GM19035 (cell line): ENCODE data around the gene REC114.
"Not testable (repeated sequence)": the region's sequence is repeated elsewhere in the genome, so short reads cannot be mapped to it uniquely, and the experiment has no call there.

Experiments
- ATAC-seq: cut with Tn5 transposase; IDR thresholded peaks from one replicate; pipeline ENCODE4 v1.9.1; 2021; ENCODE audit not compliant: unreplicated experiment

Gene REC114

DNA sequence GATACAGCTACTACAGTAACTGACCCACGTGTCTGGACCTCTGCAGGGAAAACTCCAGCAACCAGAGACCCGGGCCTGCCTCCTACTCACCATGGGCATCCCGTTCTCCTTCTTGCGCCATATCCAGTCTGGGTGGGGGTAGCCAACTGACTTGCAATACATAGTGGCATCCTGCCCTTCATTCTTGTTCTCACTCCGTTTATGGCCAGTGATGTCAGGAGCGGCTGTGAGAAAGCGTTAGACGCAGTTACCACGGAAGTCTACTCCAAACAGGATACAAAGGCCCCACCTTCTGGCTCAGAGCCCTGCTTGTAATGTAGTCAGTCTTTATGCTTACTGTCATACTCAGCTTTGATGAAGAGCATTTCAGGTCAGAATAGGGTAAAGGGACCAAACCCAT lies 130.6 kb downstream of the REC114 start:
- ATAC-seq = no peak

DNA sequence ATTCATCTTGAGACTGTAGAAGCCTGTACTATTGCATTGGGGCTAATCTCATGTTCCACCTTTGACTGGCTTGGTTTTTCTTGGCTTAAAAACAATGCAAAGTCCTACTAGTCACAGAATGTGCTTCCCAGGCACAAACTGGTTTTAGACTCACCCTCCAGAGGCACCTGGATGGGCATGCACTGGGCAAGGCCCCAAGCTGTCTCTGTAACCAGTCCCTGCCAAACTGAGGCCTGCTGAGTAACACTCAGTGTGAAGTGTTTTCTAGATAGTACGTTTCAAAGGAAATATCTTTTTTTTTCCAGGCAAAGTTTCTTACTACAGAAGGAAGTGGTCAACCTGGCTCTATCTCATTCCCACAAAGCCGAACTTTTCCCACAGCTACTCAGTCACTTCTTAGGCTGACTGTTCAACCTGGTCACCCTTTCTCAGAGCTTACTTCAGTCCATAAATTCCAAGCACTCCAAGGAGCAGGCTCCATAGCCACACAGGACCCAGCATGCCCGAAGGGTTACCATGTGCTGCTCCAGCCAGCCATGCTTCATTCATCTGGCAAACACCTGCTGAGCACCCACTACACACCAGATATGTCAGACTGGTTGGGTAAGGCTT lies 132.8 kb downstream of the REC114 start:
- ATAC-seq = no peak

DNA sequence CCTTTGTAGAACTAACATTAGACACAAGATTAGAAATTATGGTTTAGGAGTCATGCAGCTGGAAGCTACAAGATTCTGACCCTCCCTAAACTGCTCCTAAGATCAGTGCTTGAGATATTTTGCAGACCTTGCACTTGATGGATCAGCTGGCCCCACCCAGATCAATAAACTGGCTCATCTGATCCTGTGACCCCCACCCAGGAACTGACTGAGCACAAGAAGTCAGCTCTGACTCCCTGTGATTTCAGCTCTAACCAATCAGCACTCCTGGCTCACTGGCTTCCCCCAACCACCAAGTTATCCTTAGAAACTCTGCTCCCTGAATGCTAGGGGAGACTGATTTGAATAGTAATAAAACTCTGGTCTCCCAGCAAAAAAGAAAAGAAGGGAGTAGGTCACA lies 134.6 kb downstream of the REC114 start:
- ATAC-seq = not testable (repeated sequence)

DNA sequence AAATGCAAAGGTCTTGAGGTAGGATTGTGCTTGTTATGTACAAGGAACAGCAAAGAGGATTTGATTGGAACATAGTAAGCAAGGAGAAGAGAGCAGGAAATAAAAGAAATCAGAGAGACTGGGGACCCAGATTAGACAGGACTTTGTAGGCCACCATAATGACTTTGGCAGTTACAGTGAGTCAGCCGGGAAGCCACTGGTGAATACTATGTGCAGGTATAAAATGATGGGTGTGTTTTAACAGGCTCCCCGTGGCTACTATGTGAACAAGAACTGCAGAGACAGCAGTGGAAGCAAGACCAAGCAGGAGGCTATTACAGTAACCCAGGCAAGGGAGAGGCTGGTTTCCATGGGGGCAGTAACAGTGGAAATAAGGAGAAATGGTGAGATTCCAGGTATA lies 135.1 kb downstream of the REC114 start:
- no peak for ATAC-seq

DNA sequence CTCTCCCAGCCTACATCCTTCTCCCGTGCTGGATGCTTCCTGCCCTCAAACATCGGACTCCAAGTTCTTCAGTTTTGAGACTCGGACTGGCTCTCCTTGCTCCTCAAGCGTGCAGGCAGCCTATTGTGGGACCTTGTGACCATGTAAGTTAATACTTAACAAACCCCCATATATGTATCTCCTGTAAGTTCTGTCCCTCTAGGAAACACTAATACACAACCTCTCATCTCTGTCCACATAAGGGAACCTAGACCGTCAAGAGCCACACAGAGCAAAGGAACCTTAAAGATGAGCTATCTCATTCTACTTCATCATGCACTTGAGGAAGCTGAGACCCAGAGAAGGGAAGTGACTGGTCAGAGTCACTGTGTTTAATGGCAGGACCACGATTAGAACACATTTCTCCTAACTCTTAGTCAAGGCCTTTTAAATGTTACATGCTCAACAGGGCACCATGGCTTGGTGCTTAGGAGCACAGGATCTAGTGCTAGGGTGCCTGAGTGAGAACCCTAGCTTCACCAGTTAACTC lies 140.0 kb downstream of the REC114 start:
- ATAC-seq = no peak

DNA sequence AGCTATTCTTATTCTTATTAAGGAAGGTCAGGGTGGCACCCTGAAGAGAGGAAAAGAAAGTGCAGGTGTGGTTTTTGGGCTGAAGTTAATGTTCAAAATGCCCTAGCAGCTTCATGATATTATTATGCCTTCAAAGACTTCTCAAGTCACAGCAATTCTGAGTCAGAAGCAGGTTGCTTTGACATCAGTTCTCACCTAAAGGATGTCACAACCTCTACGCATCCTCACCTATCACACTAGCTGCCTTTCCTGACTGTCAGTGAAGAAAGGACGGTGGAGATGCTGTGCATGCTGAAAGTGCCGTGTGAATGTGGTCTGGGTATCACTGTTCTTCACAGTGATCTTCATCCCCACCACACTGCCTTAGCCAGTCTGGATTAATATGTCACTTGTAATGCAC lies 140.6 kb downstream of the REC114 start:
- no peak for ATAC-seq

DNA sequence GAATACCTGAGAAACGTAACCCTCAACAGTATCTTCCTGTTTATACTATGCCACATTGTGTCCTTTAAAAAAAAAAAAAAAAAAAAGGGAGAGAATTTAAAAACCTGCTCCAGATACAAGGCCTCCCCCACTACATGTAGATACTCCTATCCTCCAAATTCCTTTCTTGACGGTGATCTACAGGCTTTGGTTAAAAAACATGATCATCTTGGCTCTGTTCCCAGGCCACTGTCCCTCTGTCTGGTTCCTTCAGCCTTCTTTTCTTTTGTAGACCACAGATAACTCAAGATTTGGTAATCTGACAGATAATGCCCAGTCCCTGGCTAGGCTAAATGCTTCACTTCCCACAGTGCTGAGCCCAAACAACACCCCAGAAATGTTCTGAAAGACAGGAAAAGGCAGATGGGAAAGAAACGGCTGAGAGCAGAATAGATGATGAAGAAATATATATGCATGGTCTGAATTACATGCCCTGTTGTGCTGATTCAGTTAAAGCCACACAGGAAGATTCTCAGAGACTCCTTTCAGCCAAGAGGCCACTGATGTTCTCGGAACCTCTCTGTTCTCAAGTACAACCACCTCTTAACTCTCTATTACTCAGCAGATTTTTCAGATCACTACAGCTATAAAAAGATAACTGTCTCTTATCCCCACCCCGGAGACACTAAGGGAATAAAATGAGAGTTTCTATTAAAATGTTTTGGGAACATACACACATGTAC lies 141.9 kb downstream of the REC114 start:
- no peak for ATAC-seq

DNA sequence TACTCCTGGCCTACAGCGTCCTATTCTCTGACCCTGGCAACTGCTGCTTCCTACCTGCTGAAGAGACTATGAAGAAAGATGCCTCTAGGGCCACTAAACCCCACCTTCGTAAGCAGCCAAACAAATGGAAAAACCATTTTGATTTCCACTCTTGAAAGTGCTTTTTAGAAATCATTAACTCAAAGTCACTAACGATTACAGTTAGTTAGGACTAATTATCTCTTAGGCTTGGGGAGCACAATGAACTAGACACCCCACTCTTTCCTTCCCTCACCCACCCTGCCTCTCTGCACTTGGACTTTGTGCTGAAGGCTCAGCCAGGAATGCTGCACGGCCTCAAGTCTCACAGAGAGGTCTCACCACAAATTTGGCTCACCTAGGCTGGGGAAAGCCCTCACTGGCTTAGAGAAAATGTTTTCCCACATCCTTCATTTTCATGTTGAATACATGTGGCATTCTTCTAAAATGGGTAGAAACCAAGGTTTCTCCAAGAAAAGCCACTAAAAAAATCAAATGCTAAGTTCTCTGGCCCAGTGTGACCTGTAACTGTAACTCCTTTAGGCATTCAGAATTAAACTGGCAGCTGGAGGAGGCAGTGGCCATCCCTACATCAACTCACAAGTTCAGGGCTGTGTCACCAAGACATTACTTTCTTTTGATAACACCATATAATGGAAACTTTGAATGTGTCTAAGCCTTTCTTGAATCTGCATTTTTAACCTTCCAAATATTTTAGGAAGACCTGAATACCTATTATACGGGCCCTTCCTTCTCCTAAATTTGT lies 143.1 kb downstream of the REC114 start:
- no peak for ATAC-seq

DNA sequence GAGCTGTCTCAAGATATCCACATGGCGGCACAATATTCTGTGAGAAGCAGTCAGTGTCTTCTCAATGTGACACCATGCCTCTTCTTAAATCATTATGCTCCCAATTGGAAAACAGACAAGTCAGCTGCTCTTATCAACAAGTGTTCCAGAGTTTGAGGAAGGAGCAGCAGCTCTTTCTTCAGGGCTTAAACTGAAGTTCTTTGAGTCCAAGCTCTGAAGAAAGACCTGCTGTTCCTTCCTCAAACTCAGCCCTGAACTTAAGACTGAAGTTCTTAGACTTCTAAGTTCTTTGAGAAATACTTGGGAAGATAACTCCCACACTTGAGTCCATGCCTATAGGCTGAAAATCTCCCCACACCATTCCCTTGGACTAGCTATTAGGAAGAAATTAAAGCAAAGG lies 146.8 kb downstream of the REC114 start:
- no peak for ATAC-seq

DNA sequence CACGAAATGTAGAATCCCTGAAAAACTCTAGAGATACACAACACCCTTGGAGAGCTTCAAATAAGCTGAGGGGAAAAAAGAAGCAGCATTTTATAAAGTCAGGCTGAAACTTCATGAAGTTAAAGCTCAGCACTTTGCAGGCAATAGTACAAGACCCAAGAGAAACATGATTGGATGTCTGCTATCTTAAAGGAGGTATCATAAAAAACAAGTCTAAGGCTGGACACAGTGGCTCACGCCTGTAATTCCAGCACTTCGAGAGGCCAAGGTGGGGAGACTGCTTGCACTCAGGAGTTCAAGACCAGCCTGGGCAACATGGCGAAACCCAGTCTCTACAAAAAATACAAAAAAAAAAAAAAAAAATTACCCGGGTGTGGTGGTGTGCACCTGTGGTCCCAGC lies 147.3 kb downstream of the REC114 start:
- ATAC-seq = no peak

DNA sequence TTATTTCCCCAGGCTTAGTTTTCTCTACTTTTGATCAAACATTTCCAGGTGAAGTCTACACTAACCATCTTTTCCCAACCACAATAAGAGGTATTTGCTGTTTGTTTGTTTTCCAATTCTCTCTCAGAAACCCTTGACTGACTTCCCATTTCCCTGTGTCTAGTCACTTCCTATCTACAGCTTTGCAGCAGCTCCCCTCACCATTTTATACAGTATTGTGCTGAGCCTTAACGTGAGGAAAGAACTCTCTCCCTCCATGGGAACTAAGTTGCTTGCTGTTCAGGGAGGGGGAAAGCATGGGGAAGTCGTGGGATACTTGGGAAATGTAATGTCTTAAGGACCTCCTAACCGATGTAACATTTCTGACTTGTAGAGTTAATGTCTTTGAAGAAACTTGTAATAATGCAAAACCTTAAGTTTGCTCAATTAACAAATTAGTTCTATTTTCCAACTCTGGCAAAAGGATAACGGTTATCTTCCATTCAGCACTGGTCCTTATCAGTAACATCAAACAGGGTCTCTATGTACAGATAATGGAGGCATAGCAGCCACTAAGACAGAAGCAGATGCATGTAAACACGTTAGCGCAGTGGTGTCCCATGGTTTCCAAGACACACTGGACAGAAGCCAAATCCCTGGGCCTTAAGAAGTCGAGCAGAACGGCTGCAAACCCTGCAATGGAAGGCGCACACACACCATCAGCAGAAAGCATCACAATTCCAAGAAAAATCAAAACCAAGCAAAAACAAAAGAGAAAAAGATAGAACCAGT lies 150.5 kb downstream of the REC114 start:
- ATAC-seq = no peak

DNA sequence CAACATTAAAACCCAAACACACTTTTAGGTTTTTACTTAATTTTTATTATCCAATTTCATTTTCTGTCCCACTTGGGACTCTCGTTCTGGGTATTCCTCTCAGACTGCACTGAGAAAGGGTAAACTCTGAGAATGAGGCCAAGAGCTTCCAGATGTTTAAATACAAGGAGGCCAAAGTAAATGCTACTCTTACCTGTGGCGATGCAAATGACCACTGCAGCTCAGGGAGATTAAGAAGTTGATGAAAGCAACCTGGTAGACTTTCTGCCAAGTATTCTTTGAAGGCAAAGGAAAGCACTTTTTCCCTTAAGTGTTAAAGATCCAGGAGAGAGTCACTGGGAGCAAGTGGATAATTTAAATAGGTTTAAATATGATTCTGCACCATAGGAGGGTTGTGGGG lies 151.1 kb downstream of the REC114 start:
- no peak for ATAC-seq

DNA sequence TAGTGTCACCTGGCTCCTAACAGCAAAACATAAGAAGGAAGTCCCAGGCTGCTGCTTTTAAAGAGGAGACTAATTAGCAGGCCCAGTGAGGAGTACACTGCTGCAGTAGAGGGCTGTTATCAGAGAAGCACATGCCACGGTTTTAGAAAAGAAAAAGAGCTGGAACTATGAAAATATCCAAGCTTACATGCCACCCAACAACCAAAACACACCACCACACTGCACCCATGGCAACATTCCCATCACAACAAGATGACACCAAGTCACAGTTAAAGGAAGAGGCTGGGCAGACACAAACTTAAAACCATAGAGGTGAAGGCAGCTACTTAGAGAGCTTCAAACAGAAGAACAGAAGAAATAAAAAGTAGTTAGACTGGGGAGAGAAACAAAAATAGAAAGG lies 153.2 kb downstream of the REC114 start:
- ATAC-seq = no peak

DNA sequence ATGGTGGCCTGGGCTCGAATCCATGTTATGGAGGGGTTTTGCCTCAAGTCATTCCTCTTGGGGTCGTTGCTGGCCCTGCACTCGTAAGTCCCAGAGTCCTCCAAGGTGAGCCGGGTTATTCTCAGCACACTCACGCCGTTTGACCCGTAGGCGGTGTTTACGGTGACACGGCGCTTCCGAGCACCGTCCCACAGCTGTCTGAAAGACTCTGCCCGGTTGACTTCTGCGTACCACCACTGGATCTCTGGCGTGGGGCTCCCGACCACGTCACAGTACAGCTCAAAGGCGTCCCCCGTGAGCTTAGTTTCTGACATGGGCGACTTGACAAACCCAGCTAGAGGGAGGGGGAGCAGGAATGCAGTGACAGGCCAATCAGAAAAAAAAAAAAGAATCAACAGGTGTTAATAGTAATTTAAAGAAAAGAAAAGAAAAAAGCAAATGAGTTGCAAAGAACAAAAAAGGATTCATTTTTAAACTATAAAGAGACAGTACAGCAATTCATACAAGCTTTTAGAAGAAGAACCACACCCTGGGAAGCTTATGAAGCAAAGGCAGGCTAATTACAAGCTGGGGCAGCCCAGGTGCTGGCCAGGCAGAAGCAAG lies 154.2 kb downstream of the REC114 start:
- ATAC-seq = no peak

DNA sequence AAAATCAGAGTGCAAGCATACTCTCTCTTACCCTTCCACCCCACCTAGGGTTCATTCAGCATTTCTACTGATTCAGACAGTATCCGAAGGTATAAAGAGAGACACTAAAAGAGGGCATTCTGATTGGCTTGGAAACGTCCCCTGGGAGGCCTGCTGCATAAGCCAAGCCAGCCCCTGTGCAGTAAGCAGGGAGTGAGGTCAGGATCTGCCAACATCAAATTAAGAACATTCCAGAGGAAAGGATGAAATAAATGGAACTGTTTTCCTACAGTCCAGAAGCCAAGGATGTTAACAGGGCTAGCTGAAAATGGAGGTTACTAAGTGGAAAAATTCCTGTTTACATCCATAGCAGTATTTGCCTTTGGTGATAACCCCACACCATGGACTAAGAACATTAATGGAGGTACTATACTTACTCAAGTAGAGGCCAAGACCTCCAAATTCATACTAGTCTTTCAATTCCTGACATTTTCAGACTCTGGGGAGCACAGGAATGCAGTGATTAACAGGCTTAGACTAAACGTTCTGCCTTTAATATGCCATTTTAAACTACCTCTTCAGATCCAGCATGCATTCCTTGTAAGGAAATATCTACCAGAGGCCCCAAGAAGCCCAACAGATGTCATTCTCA lies 155.7 kb downstream of the REC114 start:
- no peak for ATAC-seq

DNA sequence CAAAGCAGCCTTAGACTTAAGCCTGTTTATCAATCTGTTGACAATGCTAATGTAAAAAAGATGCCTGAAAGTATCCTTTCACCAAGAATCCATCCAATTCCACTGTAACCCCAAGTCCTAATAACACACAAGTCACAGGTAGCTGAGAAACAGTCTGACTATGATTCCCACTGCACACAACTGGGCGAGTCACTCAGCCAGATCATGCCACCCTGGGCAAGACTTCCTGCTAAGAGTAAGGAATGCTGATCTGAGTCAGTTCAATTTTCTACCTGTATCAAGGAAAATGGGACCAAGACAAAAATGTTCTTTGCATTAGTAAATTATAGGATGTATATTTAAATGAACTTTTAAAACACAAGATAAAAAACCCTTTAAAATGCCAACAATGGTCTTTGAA lies 157.0 kb downstream of the REC114 start:
- ATAC-seq = no peak

DNA sequence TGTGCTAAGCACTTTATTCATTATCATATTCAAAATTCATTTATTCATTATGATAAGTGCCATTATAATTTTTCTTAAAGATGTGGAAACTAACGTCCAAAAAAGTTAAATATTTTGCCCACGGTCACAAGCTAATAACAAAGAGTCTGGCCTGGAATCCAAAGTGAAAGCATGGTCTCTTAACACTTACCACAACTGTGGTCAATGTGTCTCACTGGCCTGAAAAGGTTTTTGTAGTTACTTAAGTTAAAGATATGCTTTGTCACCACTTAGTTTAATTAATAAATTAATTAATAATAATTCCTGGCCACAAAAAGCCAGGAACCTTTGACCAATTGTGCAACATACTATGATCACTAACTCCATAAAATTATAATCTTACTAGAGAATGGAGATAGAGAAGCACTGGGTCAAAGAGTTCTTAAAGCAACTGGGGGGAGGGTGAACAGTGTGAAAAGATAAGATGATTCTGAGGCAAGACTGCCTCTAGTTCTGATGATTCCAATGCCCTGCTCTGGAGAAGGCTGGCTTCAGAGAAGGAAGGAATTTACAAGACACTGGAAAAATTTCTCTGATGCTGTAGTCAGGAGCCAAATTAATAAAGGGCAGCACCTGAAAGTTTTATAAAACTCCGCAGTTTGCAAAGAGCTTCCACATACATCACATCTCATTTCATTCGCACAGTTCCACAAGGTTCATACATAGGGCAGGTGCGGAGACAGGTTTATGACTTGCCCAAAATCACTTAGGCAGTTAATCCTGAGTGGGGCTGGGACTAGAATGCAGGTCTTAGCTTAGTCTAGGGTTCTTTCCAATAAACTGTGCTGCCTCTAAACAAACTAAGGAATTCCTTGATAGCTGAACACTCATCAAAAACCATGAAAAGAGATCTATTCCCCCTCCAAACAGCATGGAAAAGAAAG lies 157.7 kb downstream of the REC114 start:
- ATAC-seq = no peak

DNA sequence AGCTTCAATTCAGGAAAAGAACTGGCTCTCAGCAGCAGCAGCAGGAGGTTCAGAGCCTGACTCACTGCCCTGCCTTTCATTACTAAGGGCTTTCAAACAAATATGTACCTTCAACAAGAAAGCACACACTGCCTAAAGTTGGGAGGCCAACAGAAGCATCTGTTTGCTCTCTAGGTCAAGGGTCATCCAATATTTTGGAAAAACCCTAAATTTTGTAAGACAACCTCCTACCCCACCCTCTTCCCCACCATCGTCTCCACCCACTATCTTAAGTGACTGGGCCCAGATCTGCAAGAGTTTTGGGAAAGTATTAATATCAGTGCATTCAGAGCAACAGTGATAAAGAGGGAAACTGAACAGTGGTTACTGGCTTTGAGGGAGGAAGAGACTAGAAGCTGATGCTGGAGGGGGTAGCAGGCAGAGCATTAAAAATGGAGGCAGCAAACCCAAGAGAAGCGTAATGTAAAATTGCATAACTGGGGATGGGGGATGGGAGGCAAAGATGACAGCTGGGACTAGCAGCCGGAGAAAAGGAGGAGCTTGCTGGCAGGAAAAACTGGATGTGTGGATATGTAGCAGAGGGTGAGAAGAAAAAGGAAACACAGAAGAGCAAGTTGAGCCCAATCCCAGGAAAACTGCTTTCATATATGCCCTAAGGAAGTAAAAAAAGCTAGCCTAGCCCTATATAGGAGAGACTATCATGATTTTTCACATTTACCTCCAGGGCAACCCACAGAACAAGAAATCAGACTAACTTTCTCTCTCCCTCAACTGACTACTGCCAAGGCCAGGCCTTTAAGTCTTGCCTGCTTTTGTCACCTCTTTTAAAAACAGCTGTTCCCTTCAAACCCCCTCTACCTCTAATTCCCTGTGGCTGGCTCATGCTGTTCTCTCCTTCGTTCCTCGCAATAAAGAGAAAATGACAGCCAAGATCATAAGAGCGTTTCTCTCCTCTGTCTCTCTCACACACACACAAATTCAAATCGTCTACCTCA lies 158.8 kb downstream of the REC114 start:
- no peak for ATAC-seq
